CD4-positive, alpha-beta T cell treated with Interferon alpha-2 for 1 hour (primary cell): ENCODE measurements around the gene SLC13A4.
"Not testable (repeated sequence)": the region's sequence is repeated elsewhere in the genome, so short reads cannot be mapped to it uniquely, and the experiment has no call there.

Experiments used
- DNase-seq, 2 donors: peaks; one replicate each; pipeline ENCODE4 v3.0.0-alpha.2; 2020 to 2022

Gene SLC13A4

DNA sequence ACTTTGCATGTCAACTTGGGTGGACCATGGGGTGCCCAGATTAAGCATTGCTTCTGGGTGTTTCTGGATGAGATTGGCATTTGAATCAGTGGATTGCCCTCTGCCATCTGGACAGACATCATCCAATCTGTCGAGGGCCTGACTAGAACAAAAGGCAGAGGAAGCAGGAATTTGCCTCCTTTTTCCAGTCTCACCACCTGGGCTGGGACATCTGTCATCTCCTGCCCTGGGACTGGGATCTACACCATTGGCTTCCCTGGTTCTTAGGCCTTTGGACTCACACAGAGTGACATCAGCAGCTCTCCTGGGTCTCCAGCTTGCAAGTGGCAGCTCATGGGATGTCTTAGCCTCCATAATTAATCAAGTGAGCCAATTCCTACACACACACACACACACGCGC lies 10.3 kb downstream of the SLC13A4 start:
- DNase-seq: no peak

DNA sequence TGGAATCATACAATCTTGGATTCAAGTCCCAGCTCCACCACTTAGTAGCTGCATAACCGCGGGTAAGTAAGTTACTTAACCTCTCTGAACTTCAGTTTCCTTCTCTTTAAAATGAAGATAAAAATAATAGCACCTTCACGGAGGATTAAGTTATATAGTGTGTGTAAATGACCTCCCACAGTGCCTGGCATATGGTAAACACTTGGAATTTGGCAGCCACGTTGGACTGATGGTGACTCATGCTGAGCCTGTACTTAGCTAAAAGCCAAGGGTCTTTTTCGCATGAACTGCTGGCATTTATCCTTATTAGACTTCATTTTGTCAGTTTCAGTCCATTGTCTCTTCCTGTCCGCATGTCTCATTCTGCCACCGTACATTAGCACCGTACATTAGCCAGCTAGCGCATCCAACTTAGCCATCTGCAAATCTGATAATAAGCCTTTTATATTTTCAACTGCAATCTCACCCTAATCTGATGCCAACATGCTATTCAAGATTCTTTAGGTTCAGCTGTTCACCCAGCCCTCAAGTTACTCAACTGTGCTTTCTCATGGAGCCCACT lies 11.2 kb downstream of the SLC13A4 start:
- DNase-seq: no peak

DNA sequence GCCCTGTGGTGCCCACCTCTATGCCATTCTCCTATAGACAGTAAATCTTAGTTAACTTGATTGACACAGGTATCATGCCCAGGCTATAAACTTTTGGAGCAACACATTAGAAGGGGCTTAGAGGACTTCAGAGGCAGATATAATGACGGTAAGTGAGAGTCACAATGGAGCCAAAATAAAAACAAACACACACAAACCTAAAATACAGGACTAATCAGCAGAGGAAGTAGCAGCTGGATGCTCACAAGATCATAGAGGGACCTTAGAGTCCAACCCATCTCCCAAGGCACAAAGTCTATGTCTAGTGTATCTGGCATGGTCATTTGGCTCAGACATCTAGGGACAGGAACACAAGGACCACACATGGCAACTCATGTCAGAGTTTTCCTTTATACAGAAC lies 12.3 kb downstream of the SLC13A4 start:
- no peak for DNase-seq

DNA sequence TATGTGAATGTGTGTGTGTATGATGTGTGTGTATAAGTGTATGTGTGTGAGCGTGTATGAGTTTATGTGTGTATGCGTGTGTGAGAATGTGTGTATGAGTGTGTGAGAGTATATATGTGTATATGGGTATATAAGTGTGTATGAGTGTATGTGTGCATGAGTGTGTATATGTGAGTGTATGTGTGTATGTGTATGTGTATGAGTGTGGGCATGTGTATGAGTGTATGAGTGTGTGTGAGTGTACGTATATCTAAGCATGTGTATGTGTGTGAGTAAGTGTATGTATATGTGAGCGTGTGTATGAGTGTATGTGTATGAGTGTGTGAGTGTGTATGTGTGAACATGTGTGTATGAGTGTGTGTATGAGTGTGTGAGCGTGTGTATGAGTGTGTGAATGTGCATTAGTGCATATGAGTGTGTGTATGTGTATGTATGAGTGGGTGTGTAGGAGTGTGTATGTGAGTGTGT lies 12.9 kb downstream of the SLC13A4 start:
- no peak for DNase-seq

DNA sequence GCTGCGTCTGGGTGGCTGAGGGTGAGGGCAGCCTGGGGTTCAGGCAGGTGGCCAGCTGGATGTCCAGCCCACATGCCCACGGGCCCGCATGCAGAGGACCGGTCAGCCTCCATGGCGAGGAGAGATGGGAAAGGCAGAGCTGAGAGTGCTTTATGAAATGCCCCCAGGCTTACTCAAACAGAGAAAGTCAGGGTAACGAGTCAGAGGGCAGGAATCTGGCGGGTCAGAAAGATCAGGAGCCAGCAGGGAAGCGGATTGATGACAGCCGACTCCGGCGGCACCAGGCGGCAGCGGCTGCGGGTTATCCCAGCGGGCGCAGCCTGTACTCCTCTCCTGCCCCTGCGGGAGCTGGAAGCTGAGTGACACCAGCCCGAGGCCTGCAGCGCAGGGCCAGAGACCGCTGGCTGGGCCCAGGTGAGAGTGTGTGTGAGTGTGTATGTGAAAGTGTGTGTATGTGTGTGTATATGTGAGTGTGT lies 13.4 kb downstream of the SLC13A4 start:
- no peak for DNase-seq

DNA sequence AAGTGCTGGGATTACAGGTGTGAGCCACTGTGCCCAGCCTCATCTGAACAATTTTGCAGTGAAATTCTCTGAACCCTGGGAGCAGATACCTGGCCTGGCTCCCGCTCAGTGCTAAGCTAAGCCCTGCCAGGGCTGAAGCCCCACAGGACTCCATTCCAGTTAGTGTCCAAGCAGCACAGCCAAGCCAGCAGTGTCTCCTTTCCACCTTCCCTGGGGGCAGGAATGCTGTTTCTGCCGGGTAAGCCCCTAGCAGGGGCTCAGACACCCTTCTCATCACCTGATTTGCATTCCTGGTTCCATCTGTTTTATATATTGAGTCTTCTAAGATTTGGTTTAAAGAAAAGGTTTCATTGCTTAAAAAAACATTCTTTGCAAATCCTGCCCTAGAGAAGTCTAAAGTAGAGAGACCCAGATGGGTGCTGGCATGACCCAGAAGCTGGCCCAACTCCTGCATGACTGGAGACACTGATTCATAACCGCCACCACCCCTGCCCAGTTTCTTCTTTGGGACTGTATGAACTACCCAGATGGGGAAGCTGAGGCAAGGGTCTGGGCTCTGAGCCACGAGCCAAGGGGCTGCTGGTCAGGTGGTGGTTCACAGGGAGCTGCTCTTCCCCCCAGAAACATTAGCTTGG lies 14.0 kb downstream of the SLC13A4 start:
- no peak for DNase-seq

DNA sequence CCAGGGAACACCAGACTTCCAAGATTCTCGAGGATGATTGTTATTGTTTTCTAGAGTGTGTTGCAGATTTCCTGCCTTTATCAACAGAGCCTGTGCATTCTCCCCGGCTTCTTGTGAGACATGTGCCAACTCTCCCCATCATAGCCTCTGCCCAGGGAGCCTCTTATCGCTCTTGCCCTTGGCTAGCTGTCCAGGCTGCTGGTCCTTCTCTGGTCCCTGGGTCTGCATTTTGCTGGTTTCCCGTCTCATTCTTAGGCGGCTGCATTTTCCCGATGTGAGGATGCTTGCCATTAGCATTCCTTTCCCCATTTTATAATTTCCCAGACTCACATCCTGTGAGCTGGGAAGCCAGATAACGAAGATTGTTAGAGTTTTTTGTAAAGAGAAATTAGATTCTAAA lies 15.2 kb downstream of the SLC13A4 start:
- DNase-seq: no peak

DNA sequence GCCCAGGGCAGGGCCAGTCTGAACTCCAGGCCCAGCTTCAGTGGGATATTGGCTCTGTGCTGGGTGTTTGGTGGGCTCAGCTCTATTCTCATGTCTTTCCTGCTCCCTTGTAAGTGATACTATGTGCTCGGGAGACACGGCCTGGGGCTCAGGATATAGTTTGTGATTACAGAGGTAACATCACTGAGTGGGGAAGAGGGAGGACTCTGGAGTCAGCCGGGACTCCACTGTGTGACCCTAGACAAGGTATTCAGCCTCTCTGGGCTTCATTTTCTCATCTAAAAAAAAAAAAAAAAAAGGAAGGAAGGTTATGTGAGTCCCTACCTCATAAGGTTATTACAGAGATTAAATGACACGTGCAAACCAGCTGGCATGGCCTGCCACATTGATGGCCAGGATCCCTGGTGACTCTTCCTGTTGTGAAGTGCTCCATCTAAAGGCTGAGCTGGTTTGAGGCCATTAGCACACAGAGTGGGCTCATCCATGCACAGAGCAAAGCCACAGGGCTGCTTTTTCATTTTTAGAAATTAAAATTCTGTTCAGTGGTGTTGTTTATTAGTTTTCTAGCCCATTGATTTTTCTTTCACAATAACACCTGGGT lies 15.7 kb downstream of the SLC13A4 start:
- DNase-seq: no peak

DNA sequence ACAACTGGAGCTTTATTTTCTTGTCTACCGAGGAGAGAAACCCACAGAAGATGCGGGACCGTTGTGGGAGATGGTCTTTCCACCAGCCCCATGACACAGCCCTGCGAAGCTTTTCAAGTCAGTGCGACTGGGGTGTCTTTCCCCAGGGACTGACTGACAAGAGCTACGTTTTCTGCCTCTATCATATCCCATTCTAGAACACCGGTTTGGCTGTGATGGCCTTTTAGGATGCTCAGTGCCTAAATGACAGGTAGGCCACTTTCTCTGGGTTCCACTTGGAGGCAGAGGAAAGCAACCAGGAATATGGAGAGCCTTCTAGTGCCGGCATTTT lies 16.9 kb downstream of the SLC13A4 start:
- no peak for DNase-seq

DNA sequence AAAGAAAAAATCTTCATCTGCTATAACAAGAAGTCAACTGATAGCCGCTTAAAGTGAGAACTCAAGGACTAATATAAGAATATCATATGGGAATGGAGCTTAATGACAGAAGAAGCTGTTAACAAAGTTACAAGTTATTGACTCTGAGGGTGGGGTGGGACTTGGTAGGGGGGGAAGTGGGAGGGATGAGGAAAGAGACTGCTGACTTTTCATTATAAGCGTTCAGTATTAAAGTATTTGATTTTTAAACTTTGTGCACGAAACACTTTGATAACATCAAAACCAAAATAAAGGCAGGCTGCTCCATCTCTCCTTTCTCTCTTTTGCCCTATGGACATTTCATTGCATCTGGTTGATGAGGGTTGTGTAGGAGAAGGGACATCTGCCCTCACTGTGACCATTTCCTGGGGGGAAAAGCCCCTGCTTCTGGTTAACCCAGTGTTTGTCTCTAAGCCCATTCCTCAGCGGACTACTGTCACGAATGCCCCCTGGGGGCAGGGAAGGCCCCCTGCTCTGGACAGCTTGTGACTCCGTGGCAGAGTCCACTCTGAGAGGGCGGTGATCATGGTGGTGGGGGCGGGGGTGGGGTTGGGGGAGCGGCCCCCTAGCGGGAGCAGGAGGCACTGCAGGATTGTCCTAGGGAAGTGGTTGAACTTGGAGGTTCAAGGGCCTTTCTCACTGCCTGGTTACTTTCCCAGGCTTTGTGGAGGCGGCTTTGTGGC lies 17.4 kb downstream of the SLC13A4 start:
- no peak for DNase-seq

DNA sequence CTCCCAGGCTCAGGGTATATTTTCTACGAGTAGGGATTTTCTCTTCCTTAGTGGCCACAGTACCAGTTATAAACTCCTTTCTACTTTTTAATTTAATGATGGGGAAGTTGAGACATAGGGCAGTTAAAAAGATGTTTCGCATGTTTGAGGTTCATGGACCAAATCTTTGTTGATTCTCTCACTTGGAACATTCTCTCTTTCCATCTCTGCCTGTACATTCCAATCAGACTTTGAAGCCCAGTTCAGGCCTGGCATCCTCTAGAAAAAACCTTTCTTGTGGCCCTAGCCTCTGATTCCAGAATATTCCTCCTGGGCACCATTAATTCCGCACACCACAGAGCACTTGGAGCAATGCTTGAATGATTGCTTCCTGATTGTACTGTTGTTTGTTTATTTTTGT lies 18.5 kb downstream of the SLC13A4 start:
- no peak for DNase-seq

DNA sequence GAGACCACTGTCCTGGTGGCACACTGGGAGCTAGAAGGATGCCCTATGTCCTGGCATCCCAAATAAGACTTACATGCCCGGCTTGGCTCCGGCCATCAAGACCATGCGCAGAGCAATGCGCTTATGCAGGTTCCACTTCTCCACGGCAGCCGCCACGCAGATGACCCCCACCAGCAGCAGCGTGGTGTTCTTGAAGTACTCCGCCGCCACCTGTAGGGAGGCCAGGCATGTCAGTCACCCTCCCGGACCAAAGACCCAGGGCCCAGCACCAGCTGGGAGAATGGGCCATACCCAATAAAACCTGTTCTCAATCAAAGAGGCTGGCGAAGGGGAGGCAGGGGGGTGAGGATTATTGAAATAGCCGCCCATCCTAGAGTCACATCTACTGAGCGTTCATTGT lies 19.9 kb downstream of the SLC13A4 start:
- no peak for DNase-seq

DNA sequence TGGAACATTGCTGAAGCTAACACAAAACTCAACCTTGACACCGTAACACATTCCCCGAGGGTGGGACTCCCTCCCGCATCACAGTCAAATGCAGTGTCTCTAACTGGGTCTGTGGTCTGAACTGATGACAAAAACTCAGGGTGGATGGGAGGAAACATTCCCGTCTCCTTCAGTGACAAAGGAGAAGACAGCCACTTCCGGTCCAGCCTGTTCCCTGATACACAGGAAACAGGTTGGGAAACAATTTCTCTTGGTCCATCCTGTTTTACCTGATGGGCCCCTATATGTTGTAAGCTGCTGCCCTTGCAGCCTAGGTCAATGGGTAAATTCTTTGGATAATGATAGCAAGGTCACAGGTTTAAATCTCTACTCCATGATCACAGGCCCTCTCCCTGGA lies 20.4 kb downstream of the SLC13A4 start:
- DNase-seq: no peak

DNA sequence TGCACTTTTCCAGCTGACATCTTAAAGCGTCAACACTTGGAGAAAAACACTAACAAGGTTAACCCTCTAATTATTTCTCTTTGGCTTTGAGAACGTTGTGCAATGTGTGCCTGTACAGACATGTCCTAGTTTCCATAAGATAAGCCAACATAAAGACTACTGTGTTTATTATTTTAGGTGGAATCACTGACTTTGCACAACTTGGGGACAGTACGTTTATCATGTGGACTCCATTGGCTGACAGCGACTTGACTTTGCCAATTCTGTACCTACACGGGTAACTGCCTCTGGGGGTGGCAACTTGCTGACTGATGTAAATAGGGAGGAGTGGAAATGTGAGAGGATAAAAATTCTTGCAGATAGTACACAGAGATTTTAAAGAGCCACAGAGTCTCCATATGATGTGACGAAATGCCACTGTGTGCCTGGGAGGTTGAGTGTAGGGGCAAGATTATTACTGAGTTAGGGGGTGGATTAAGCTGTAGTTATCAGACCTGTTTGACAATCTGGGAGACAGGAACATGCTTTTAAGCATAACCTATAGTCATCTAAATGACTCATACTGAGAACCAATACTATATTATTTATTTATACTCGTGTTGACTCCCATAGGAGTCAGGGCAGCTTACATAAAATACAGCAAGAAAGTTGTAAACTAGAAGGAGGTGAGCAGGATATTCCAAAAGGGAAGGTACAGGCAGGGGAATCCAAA lies 21.0 kb downstream of the SLC13A4 start:
- DNase-seq: no peak

DNA sequence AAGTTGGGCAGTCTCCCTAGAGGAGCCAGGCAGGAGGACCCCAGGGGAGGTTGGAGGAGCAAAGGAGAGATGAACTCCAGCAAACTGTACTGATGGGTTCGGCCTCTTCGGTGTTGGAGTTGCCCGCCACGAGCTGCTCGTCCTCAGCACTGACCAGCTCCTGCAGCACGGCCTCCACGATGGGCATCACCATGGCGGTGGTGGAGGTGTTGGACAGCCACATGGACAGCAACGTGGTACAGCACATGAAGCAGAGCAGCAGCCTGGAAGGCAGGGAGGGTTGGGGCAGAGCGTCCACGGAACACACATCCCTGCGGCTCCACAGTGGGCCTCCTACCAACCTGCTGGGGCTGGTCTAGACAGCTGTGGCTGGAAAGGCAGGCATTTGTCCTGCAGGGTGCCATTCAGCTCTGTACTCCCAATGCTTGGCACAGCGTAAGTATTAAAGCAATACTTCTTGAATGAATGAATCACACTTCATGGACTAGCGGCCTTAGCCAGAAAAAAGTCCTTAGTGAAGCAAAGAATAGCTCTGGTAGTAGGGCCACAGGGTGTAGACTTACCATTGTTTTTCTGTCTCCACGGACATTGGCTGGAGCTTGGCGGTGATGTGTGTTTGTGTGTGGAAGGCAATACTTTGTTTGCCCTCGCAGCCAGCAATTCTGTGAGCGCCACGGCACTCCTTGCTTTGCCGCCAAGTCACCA lies 21.8 kb downstream of the SLC13A4 start:
- no peak for DNase-seq

DNA sequence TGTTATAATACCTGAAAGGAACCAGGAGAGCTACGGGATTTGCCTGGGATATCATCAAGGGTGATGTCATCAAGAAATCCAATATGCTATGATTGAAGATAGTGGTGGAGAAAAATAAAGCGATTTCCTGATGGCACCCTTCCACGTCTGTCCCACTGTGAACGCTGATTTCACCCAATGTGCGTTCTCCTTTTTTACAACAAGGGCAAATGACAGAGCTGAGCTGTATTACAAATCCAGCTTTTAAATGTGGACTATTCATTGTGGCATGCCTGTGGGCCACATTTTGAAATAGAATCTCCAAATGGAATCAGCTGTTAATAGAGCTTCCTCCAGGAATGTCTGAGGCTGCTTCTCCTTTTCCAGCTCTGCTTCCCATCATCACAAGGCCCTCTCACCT lies 23.3 kb downstream of the SLC13A4 start:
- no peak for DNase-seq

DNA sequence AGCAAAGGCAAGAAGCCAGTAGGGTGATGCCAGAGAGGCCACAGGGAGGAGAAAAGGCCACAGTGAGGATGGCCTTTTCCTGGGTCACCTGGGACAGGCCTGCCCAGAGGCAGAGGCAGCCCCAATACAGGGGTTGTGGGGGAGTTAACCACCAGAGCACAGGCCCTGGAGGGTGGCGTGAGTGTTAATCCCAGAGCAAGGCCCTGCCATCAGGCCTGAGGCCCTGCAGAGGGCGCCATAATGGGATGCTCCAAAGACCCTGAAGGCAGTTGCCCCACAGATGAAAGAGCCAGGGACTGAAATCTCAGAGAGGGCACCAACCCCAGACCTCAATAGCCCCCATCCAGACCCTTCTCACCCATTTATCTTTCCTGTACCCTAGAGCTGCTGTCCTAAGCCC lies 23.9 kb downstream of the SLC13A4 start:
- no peak for DNase-seq

DNA sequence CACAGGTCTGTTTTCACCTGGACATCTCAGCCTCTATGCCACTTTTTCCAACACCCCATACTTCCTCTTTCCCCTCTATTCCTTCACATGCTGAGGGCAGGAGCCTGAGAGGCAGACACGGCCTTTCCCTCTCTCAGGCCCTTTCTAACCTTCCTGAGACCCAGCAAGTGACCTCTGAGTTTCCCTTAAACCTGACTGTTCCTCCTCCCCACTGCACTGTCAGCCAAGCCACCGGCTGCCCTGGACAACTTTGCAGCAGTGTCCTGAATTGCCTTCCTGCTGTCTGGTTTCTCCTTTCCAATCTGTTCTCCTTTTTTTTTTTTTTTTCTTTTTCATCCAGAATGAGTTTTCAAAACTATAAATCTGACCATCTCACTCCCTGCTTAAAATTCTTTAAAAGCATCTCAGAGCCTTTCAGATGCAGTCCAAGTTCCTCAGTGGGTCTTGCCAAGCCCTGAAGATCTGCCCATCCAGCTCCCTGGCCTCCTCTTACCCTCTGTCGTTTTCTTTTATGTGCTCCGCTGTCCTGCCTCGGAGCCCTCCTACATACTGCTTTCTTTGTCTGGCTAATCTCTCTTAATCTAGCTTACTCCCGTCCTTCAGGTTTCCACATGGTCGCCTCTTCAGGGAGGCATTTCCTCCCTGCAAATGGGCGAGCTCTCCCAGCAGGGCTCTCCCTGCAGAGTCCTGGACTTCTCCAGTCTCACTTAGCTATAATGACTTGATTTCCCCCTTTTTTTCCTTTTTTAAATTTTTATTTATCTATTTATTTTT lies 30.5 kb downstream of the SLC13A4 start:
- DNase-seq: no peak

DNA sequence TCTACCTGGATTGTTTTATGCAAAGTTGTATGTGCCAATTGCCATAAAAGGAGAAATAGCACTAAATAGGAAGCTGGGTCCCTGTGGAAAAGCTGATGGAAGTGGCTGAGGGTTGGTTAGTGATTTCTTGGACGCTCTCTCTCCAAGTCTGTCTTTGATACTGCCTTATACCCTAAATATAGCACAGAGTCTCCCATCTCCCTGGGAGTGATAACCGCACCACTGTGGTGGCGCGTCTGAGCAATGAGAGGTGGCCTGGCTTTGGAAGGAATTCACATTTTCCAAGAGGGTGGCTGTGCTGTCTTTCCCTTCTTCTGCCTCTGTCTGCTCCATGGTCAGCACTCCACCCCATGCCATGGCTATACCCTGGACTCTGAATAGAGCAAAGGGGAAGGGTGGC lies 34.4 kb downstream of the SLC13A4 start:
- no peak for DNase-seq

DNA sequence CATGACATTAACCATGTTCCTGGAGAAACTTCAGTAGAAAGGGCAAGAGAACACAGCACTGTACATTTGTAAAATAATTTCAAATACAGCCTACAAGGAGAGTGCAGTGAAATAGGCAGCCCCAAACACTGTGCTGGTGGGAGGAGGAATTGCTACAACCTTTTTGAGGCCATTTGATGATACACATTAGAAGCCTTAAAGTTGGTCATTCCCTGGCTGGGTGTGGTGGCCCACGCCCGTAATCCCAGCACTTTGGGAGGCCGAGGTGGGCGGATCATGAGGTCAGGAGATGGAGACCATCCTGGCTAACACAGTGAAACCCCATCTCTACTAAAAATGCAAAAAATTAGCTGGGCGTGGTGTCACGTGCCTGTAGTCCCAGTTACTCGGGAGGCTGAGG lies 35.4 kb downstream of the SLC13A4 start:
- DNase-seq: not testable (repeated sequence)

DNA sequence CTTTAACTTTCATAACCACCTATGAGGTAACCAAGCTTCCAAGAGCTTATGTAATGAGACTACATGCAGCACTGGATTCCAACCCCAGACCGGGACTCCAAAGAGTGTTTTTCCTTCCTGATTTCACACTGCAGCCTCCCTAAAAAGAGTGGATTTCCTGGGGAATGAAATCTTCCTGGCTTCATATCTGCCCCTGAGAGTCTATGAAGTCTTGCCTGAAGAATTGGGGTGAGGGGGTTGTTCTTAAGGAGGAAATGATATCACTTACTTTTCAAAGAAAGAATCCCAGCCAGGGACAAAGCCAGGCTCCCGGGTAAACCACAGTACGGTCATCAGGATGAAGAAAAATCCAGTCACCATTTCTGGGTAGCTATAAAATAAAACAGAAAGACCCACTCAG lies 35.9 kb downstream of the SLC13A4 start:
- no peak for DNase-seq

DNA sequence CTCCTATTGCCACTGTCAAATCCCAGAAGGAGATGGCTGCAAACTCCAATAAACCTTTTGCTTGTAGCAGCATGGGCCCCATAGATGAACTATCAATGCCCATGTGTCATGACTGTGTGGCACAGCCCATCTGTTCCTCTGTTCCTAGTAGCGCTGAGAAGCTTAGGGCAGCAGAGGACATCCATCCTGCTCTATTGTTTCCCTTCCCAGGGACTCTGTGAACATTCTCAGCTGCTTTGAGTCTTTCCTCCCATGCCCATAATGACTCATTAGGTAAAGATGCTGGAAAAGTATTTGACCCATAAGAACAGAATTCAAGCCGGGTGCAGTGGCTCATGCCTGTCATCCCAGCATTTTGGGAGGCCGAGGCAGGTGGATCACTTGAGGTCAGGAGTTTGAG lies 37.4 kb downstream of the SLC13A4 start:
- DNase-seq: no peak
